HEK293 (cell line): ENCODE data around the gene ZNF513.
A peak's percentile ranks its signal among the peaks of the same experiment; 100 is the strongest.

Experiments
- CTCF ChIA-PET: fragments of 350-600 bp; formaldehyde crosslinking; extraction: SDS; loops from one replicate; lab custom pipeline; 2021; ENCODE audit warnings: antibody characterized with exemption; lab: Yijun Ruan, JAX
- POLR2A ChIA-PET: fragments of 300-600 bp; formaldehyde crosslinking; extraction: SDS; loops from one replicate; lab custom pipeline; 2020; ENCODE audit warnings: antibody characterized with exemption, inconsistent platforms; lab: Yijun Ruan, JAX
- H3K27ac ChIP-seq: fragments of 200-500 bp; sonication (Bioruptor generic); 2 replicates; pipeline ENCODE4 v1.5.1; 2014; ENCODE audit warnings: low read depth, low read length, control low read depth, inconsistent platforms; ENCODE audit errors: extremely low read depth
- H3K36me3 ChIP-seq, 2 experiments: fragments of 200-500 bp in 1 of 2; sonication (Bioruptor generic) in 1 of 2; 1 replicate in 1 of 2; 2 replicates in 1 of 2; pipeline ENCODE4 v1.5.1; 2014 to 2017; ENCODE audit warnings: inconsistent platforms in 2 of 2, low read length in 2 of 2; ENCODE audit not compliant: control insufficient read depth in 2 of 2, insufficient read depth in 1 of 2
- H3K4me1 ChIP-seq: fragments of 200-500 bp; sonication (Bioruptor generic); 2 replicates; pipeline ENCODE4 v1.5.1; 2014; ENCODE audit warnings: mild to moderate bottlenecking, low read length, inconsistent platforms; ENCODE audit not compliant: control insufficient read depth, insufficient read depth
- H3K4me3 ChIP-seq: 2 replicates; pipeline ENCODE4 v1.5.1; 2011; ENCODE audit warnings: low read depth, mild to moderate bottlenecking, control low read depth, low read length, moderate library complexity
- H3K9me3 ChIP-seq: fragments of 200-500 bp; sonication (Bioruptor generic); 2 replicates; pipeline ENCODE4 v1.5.1; 2014; ENCODE audit warnings: low read depth, low read length, inconsistent platforms; ENCODE audit not compliant: control insufficient read depth, insufficient read depth
- REPIN1 ChIP-seq: fragments of 450-650 bp; formaldehyde crosslinking; IDR thresholded peaks from 2 replicates; pipeline ENCODE4 v1.5.1; 2017; ENCODE audit warnings: missing biosample characterization, missing genetic modification characterization, low read depth
- REST ChIP-seq: fragments of 450-650 bp; formaldehyde crosslinking; IDR thresholded peaks from 2 replicates; pipeline ENCODE4 v1.5.1; 2016; ENCODE audit warnings: missing biosample characterization, missing genetic modification characterization
- TCF7L2 ChIP-seq: IDR thresholded peaks from 2 replicates; pipeline ENCODE4 v1.6.1; 2011; ENCODE audit warnings: low read depth, mild to moderate bottlenecking, inconsistent platforms, low read length, moderate library complexity, borderline replicate concordance
- WT1 ChIP-seq: fragments of 450-650 bp; formaldehyde crosslinking; IDR thresholded peaks from 2 replicates; pipeline ENCODE4 v1.5.1; 2016; ENCODE audit warnings: missing biosample characterization, missing genetic modification characterization
- ZNF140 ChIP-seq: fragments of 450-650 bp; formaldehyde crosslinking; IDR thresholded peaks from 2 replicates; pipeline ENCODE4 v1.5.1; 2016; ENCODE audit warnings: missing biosample characterization, missing genetic modification characterization
- ZNF146 ChIP-seq: fragments of 450-650 bp; formaldehyde crosslinking; IDR thresholded peaks from 2 replicates; pipeline ENCODE4 v1.5.1; 2016; ENCODE audit warnings: missing biosample characterization, missing genetic modification characterization
- ZNF157 ChIP-seq: fragments of 450-650 bp; formaldehyde crosslinking; IDR thresholded peaks from 2 replicates; pipeline ENCODE4 v1.5.1; 2016; ENCODE audit warnings: missing biosample characterization, missing genetic modification characterization
- ZNF169 ChIP-seq: fragments of 450-650 bp; formaldehyde crosslinking; IDR thresholded peaks from 2 replicates; pipeline ENCODE4 v1.5.1; 2016; ENCODE audit warnings: missing biosample characterization, missing genetic modification characterization
- ZNF324 ChIP-seq: fragments of 450-650 bp; formaldehyde crosslinking; IDR thresholded peaks from 2 replicates; pipeline ENCODE4 v1.5.1; 2016; ENCODE audit warnings: missing biosample characterization, missing genetic modification characterization
- ZNF391 ChIP-seq: fragments of 450-650 bp; formaldehyde crosslinking; IDR thresholded peaks from 2 replicates; pipeline ENCODE4 v1.5.1; 2016; ENCODE audit warnings: low read depth, missing biosample characterization, missing genetic modification characterization, borderline replicate concordance
- ZNF416 ChIP-seq: fragments of 450-650 bp; formaldehyde crosslinking; IDR thresholded peaks from 2 replicates; pipeline ENCODE4 v1.5.1; 2016; ENCODE audit warnings: missing biosample characterization, missing genetic modification characterization
- ZNF501 ChIP-seq: fragments of 450-650 bp; formaldehyde crosslinking; IDR thresholded peaks from 2 replicates; pipeline ENCODE4 v1.5.1; 2016; ENCODE audit warnings: missing biosample characterization, missing genetic modification characterization
- ZNF510 ChIP-seq: fragments of 450-650 bp; formaldehyde crosslinking; IDR thresholded peaks from 2 replicates; pipeline ENCODE4 v1.5.1; 2018; ENCODE audit warnings: mild to moderate bottlenecking, missing genetic modification characterization, missing biosample characterization; ENCODE audit not compliant: insufficient replicate concordance
- ZNF580 ChIP-seq: fragments of 450-650 bp; formaldehyde crosslinking; IDR thresholded peaks from 2 replicates; pipeline ENCODE4 v1.5.1; 2016; ENCODE audit warnings: missing biosample characterization, missing genetic modification characterization
- ZNF624 ChIP-seq: fragments of 450-650 bp; formaldehyde crosslinking; IDR thresholded peaks from 2 replicates; pipeline ENCODE4 v1.5.1; 2017; ENCODE audit warnings: missing biosample characterization, missing genetic modification characterization
- ZNF776 ChIP-seq: fragments of 450-650 bp; formaldehyde crosslinking; IDR thresholded peaks from 2 replicates; pipeline ENCODE4 v1.5.0; 2017; ENCODE audit warnings: missing biosample characterization, missing genetic modification characterization, borderline replicate concordance
- TF ChIP-seq, protein P1 (sequence below): fragments of 450-650 bp; formaldehyde crosslinking; IDR thresholded peaks from 2 replicates; pipeline ENCODE4 v1.5.1; 2017; ENCODE audit warnings: missing biosample characterization, missing genetic modification characterization

Gene ZNF513

GRCh38 chr2:27393225-27393624, 12.7 kb upstream of the ZNF513 start:
- Histone ChIP-seq H3K36me3 (peaks cover 9 to 11% of the 10 kb centered on the region in 2 experiments; a peak in 2 of 3 replicates), H3K9me3 (no peaks in the 10 kb centered on the region), H3K4me3 (no peak overlapping the region), H3K27ac (no peak overlapping the region), H3K4me1 (peaks cover 2% of the 10 kb centered on the region; the same call in 1 of the 2 replicates)
- POLR2A ChIA-PET, result no interaction called here
- CTCF ChIA-PET, result no interaction called here
- TF ChIP-seq ZNF157 (tag by site-specific recombination), result no peak
- TF ChIP-seq ZNF416 (tag by site-specific recombination), result no peak
- no peak for TF ChIP-seq ZNF169
- TF ChIP-seq WT1 (tag by site-specific recombination), result no peak
- no peak for TF ChIP-seq REPIN1 (tag by site-specific recombination)
- TF ChIP-seq TCF7L2, result no peak
- no peak for TF ChIP-seq ZNF501 (tag by site-specific recombination)
- no peak for TF ChIP-seq ZNF140 (tag by site-specific recombination)
- TF ChIP-seq ZNF391 (tag by site-specific recombination), result no peak
- TF ChIP-seq REST (tag by site-specific recombination), result no peak
- no peak for TF ChIP-seq ZNF624 (tag by site-specific recombination)
- TF ChIP-seq ZNF776 (tag by site-specific recombination), result no peak
- TF ChIP-seq ZNF324, result no peak

DNA sequence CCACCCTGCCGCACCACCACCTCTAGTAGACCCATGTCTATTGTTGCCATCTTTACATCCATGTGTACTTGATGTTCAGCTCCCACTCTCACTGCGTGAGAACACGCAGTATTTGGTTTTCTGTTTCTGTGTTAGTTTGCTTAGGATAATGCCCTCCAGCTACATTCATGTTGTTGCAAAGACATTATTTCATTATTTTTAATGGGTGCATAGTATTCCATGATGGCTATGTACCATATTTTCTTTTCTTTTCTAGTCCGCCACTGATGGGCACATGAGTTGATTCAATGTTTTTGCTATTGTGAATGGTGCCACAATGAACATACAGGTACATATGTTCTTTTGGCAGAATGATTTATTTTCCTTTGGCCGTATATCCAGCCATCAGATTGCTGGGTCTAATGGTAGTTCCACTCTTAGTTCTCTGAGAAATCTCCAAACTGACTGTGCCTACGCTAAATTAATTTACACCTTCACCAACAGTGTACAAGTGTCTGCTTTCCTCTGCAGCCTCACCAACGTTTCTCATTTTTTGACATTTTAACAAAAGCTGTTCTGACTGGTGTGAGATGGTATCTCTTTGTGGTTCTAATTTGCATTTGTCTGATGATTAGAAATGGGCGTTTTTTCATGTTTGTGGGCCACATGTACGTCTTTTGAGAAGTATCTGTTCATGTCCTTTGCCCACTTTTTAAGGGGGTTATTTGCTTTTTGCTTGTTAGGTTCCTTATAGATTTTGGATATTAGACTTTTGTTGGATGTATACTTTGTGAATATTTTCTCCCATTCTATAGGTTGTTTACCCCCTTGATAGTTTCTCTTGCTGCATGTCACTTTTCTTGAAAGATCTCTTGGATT, 10.5 kb upstream of the ZNF513 start:
- POLR2A ChIA-PET, result no interaction called here
- no peak for TF ChIP-seq ZNF510 (tag by site-specific recombination)
- TF ChIP-seq, protein P1, sequence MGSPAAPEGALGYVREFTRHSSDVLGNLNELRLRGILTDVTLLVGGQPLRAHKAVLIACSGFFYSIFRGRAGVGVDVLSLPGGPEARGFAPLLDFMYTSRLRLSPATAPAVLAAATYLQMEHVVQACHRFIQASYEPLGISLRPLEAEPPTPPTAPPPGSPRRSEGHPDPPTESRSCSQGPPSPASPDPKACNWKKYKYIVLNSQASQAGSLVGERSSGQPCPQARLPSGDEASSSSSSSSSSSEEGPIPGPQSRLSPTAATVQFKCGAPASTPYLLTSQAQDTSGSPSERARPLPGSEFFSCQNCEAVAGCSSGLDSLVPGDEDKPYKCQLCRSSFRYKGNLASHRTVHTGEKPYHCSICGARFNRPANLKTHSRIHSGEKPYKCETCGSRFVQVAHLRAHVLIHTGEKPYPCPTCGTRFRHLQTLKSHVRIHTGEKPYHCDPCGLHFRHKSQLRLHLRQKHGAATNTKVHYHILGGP (tag by site-specific recombination), result no peak
- TF ChIP-seq ZNF146 (tag by site-specific recombination), result peak; percentile 97
- TF ChIP-seq ZNF580 (tag by site-specific recombination), result 0 out of 2 replicates have a peak, but pooled peaks have one; percentile 19
- no peak overlapping the region for H3K4me3 ChIP-seq
- no peaks in the 10 kb centered on the region for H3K9me3 ChIP-seq
- CTCF ChIA-PET, result no interaction called here
- H3K4me1 ChIP-seq, result no peaks in the 10 kb centered on the region
- H3K36me3 ChIP-seq, result peaks cover 16 to 20% of the 10 kb centered on the region in 2 experiments; a peak in 2 of 3 replicates
- H3K27ac ChIP-seq, result no peak overlapping the region
